Ovary (tissue), 3 donors: Measurements from ENCODE around the gene ZNF385C.

Experiments used
- EP300 ChIP-seq: sonication (generic); formaldehyde crosslinking; IDR thresholded peaks from one replicate; pipeline ENCODE4 v1.6.1; 2017; ENCODE audit warnings: antibody characterized with exemption
- POLR2A ChIP-seq: fragments of 450-650 bp; IDR thresholded peaks from one replicate; pipeline ENCODE4 v1.6.1; 2017; ENCODE audit warnings: antibody characterized with exemption, mild to moderate bottlenecking, moderate library complexity
- TF ChIP-seq, protein P1 (sequence below), 3 donors: fragments of 450-650 bp in 2 of 3; fragments of 200-600 bp in 1 of 3; IDR thresholded peaks; one replicate each; pipeline versions ENCODE4 v1.5.1 to v1.8.0; 2016 to 2022; ENCODE audit warnings: antibody characterized with exemption in 3 of 3, mild to moderate bottlenecking in 1 of 3
- donor health status: DM: no; HTN: no; CAD: no.

DNA sequence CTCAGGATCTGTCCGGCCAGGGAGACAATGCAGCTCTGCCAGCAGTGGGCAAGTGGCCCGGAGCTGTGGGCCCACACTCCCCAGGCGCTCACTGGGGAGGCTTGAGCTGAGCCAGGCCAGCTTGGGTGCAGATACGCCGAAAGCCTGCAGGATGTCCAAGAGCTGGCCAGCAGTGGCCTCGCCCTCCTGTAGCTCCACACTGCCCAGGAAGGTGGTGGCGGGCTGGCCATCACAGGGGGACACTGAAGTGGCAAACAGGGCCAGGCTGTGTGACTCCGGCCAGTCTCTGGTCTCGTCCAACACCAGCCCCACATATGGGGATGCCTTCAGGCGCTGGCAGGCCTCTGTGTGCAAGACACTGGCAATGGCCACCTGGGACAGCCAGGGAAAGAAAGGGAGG lies 57.5 kb downstream of the ZNF385C start:
- no peak for TF ChIP-seq POLR2A
- no peak for TF ChIP-seq EP300
- TF ChIP-seq, protein P1, sequence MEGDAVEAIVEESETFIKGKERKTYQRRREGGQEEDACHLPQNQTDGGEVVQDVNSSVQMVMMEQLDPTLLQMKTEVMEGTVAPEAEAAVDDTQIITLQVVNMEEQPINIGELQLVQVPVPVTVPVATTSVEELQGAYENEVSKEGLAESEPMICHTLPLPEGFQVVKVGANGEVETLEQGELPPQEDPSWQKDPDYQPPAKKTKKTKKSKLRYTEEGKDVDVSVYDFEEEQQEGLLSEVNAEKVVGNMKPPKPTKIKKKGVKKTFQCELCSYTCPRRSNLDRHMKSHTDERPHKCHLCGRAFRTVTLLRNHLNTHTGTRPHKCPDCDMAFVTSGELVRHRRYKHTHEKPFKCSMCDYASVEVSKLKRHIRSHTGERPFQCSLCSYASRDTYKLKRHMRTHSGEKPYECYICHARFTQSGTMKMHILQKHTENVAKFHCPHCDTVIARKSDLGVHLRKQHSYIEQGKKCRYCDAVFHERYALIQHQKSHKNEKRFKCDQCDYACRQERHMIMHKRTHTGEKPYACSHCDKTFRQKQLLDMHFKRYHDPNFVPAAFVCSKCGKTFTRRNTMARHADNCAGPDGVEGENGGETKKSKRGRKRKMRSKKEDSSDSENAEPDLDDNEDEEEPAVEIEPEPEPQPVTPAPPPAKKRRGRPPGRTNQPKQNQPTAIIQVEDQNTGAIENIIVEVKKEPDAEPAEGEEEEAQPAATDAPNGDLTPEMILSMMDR (IDR thresholded peaks at IDR 0.05): no peak
